GM06990 (cell line): ENCODE data around the gene VWA3B.
"Not testable (repeated sequence)": the region's sequence is repeated elsewhere in the genome, so short reads cannot be mapped to it uniquely, and the experiment has no call there.

Experiments
- DNase-seq: peaks from one replicate; pipeline ENCODE4 v3.0.0-alpha.2; 2011; ENCODE audit not compliant: insufficient read length; ENCODE audit errors: extremely low read depth
- H3K27me3 ChIP-seq: replicated peaks from 2 replicates; pipeline ENCODE4 v1.6.0; 2011; ENCODE audit warnings: low read length; ENCODE audit not compliant: control insufficient read depth, insufficient read depth
- H3K36me3 ChIP-seq: 2 replicates; pipeline ENCODE4 v1.5.1; 2011; ENCODE audit warnings: low read length; ENCODE audit not compliant: control insufficient read depth, insufficient read depth
- H3K4me3 ChIP-seq: replicated peaks from 2 replicates; pipeline ENCODE4 v1.5.1; 2011; ENCODE audit warnings: low read depth, mild to moderate bottlenecking, control low read depth, low read length
- CTCF ChIP-seq: IDR thresholded peaks from 2 replicates; pipeline ENCODE4 v1.5.1; 2011; ENCODE audit warnings: low read length, control low read depth, mild to moderate bottlenecking, inconsistent platforms; ENCODE audit not compliant: insufficient read depth, poor library complexity, severe bottlenecking

Gene VWA3B

GRCh38 chr2:98091738-98092137 lies 4.8 kb downstream of the VWA3B start:
- Histone ChIP-seq H3K36me3 (no peaks in the 10 kb centered on the region), H3K27me3 (no peaks in the 10 kb centered on the region), H3K4me3 (no peak overlapping the region)
- no peak for TF ChIP-seq CTCF
- DNase-seq, result no peak

DNA sequence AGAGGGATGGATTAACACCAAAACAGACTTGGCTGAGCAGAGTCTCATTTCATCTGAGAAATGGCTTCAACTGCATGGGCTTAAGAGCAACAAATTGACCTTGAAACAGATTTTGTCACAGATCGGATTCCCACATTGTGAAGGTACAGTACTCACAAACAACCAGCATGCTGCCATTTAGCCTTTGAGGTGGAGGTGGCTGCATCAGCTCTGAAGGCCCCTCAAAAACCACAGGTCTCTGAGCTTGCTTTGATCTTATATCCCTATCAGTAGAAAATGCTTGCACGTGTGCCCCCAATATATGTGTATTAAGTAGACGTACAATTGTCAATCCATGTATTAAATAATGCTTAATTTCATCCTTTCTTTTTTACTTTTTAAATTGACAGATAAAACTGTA lies 6.2 kb downstream of the VWA3B start:
- TF ChIP-seq CTCF, result no peak
- Histone ChIP-seq H3K27me3 (no peaks in the 10 kb centered on the region), H3K4me3 (no peak overlapping the region), H3K36me3 (no peaks in the 10 kb centered on the region)
- no peak for DNase-seq

DNA sequence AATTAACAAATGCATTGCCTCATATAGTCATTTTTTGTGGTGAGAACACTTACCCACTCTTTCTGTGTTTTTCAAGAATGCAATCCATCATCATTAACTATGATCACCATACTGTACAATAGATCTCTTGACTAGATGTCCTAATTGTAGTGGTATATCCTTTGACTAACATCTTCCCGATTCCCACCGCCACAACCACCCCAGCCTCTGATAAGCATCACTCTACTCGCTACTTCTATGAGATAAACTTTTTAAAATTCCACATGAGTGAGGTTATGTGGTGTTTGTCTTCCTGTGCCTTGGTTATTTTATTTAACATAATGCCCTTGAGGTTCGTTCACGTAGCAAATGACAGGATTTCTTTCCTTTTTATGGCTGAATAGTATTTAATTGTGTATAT lies 6.6 kb downstream of the VWA3B start:
- H3K27me3 ChIP-seq, result no peaks in the 10 kb centered on the region
- no peak for DNase-seq
- no peaks in the 10 kb centered on the region for H3K36me3 ChIP-seq
- H3K4me3 ChIP-seq, result no peak overlapping the region
- no peak for TF ChIP-seq CTCF

- no peaks in the 10 kb centered on the region for H3K27me3 ChIP-seq
- H3K36me3 ChIP-seq, result no peaks in the 10 kb centered on the region
- DNase-seq, result no peak
- H3K4me3 ChIP-seq, result no peak overlapping the region
- TF ChIP-seq CTCF, result no peak
Measured at GRCh38 chr2:98099939-98100743, 13.2 kb downstream of the VWA3B start.

DNA sequence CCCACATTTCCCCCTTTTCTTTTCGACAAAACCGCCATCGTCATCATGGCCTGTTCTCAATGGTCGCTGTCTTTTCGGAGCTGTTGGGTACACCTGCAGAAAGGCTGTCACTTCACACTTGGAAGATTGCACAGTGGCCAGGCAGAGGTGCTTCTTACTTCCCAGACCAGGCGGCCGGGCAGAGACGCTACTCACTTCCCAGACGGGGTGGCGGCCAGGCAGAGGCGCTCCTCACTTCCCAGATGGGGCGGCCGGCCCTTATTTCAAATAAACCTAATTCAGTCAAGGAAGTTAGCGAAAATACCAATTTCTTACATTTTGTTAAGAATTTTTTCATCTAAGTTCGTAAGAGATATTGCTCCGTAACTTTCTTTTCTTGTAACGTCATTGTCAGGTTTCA lies 15.3 kb downstream of the VWA3B start:
- not testable (repeated sequence) for H3K36me3 ChIP-seq, H3K27me3 ChIP-seq, DNase-seq, H3K4me3 ChIP-seq

GRCh38 chr2:98102878-98103277 lies 15.9 kb downstream of the VWA3B start:
- Histone ChIP-seq H3K27me3 (no peaks in the 10 kb centered on the region), H3K4me3 (no peak overlapping the region), H3K36me3 (no peaks in the 10 kb centered on the region)
- TF ChIP-seq CTCF, result no peak
- DNase-seq, result no peak
